ENCODE results near the gene NPM3. TPM values are rescaled to one million over a fixed set of nuclear protein-coding genes. Genes with fewer than 3 reads are reported as not detected.

NPM3 gene
- total RNA-seq, 1 experiment from 2014 or later = 80.7 TPM

DNA sequence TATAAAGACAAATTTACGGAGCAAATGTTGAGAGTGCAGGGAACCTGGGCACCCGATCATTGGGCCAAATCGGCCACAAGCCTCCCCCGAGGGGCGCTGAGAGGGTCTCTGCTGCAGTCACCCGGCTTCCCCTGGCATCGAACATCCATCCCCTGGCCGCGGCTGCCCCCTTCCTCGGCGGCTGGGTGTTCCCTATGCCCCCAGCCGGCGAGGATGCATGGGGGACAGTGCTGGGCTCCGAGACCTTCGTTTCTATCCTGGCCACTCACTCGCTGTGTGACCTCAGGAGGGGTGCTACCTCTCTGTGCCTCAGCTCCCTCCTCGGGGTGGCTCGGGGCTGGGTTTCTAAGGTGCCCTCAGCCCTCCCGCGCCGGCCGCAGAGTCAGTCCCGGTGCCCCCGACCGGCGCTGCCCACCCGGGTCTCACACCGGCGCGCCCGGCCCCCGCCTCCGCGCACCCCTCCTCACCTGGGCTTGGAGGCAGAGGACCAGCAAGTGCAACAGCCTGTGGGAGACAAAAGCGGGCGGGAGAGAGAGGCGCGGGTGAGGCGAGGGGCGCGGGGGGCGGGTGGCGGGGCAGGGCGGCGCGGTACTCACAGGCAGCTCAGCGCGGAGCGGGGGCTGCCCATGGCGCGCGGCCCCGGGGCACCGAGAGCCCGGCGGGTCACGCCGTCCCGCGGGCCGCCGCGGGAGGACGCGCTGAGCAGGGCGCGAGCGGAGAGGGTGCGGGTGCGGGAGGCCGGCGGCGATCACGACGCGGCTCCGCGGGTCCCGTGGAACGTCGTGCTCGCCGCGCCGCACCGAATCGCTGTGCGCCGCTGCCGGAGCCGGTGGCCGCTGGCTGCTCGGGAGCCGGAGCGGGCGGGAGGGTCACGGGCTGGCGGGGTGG is 7.7 kb downstream of the NPM3 start, which contains the start of gene FGF8:
FGF8 (minus strand) TSS at position 842 of the 888 bp plus-strand sequence; CDS start at position 628, 214 bp downstream.
- Histone ChIP-seq H3K27me3 (replicated peaks) (peaks cover 45% of the 10 kb centered on the region), H3K36me3 (0 out of 2 replicates have a peak, but pooled peaks cover 5% of the 10 kb centered on the region), H3K4me3 (no peak within 1 kb of the TSS), H3K27ac (no peak within 1 kb of the TSS), H3K9me3 (replicated peaks) (no peaks in the 10 kb centered on the region), H3K4me1 (replicated peaks) (peaks cover 6% of the 10 kb centered on the region)
- no peak for DNase-seq (ENCODE audit: low read depth in 1 of 2, low spot score in 2 of 2)

DNA sequence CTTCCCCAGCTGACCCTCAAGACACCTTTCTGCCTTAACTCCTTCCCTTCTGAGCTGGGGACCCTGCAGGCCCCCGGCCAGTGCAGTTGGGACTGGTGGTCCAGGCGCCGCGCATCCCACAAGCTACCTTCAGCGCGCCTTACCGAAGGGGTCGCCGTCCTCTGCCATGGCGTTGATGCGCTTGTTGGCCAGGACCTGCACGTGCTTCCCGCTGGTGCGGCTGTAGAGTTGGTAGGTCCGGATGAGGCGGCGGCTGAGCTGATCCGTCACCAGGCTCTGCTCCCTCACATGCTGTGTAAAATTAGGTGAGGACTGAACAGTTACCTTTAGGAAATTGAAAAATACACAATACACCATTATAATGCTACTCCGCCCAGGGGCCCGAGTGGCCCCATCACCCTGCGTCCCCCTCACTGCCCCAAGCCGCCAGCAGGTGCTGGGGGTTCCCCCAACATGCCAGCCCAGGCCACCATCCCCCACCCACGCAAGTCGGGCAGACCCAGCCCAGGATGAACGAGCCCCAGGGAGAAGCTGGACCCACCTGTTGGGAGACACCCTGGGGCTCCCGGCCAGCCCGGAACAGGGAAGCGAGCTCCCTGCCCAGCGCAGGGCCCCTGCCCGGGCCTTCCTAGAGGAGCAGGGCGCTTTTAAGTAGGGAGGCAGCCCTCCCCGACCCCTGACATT is 8.5 kb downstream of the NPM3 start:
- Histone ChIP-seq H3K9me3 (replicated peaks) (no peaks in the 10 kb centered on the region), H3K4me3 (no peak overlapping the region), H3K27ac (no peak overlapping the region), H3K36me3 (no peaks in the 10 kb centered on the region), H3K4me1 (replicated peaks) (peaks cover 1% of the 10 kb centered on the region), H3K27me3 (replicated peaks) (peaks cover 45% of the 10 kb centered on the region)
- no peak for DNase-seq (ENCODE audit: low read depth in 1 of 2, low spot score in 2 of 2)

DNA sequence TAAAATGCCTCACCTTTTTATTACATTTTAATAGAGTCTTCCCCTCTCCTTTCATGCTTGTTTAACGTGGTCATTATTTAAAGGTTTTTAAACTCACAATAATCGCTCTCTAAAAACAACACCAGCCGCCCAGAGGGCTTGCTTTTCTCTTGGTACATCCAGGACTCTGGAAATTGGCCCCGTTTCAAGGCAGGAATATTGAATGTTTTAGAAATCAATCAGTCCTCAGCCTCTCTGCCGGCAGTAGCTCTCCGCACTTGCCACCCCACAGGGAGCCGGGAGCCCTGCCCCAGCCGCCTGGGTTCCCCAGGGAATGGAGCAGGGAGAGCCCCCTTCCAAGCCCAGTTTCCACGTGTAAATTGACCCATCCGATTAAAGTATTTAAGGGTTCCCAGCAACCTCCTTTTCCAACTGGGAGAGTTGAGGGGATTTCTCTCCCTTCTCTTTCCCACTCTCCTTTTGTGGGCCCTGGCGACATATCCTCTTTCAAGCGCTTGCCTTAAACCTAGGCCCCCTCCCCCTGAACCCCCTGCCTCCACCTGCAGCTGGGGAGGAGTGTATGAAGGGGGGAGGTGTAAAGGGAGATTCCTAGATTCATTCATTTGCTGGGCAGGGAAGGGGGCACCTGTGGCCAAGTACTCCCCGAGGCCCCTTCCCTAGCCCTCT is 9.2 kb downstream of the NPM3 start:
- no peak for DNase-seq (ENCODE audit: low read depth in 1 of 2, low spot score in 2 of 2)
- H3K4me1 ChIP-seq (replicated peaks) = no peaks in the 10 kb centered on the region
- no peaks in the 10 kb centered on the region for H3K36me3 ChIP-seq
- H3K27ac ChIP-seq = no peak overlapping the region
- no peaks in the 10 kb centered on the region for H3K9me3 ChIP-seq (replicated peaks)
- H3K4me3 ChIP-seq = no peak overlapping the region
- H3K27me3 ChIP-seq (replicated peaks) = peaks cover 45% of the 10 kb centered on the region

DNA sequence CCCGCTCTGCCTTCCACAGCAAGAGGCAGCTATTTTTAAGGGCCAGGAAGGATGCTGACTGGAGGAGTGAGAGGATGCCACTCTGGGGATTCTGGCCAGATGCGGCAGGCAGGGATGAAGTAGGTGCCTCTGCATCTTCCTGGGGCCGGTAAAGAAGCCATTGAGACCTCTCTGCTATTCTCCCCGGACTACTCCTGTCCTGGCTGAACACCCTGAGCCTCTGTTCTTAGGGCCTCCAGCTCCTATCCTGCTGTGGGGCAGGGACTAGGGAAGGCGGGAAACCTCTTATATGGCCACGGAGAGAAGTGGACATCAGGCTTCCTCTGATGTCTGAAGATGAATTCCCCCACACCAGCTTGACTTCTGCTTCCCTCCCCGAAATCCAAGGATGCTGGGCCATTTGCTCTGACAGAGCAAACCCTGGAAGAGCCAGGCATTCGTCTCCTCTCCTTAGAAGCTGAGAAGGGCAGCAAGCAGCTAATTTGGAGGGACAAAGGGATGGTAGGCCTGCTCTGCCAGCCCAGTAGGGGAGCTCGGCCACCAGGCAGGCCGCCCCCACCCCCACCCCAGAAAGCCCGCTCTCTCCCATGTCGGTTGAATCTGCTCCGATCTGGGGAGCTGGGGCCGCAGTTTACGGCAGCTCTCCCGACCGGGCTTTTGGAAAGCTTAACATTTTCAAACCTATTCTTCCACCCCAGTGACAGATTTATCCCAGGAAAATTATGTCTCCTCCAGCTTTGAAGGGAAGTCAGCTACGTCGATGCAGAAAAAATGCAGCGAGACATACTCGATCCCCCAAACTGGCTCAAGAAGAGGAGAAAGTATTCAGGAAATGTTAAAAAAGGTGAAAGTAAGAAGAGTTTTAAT is 10.1 kb downstream of the NPM3 start:
- H3K27me3 ChIP-seq (replicated peaks) = peaks cover 45% of the 10 kb centered on the region
- no peak for DNase-seq (ENCODE audit: low read depth in 1 of 2, low spot score in 2 of 2)

DNA sequence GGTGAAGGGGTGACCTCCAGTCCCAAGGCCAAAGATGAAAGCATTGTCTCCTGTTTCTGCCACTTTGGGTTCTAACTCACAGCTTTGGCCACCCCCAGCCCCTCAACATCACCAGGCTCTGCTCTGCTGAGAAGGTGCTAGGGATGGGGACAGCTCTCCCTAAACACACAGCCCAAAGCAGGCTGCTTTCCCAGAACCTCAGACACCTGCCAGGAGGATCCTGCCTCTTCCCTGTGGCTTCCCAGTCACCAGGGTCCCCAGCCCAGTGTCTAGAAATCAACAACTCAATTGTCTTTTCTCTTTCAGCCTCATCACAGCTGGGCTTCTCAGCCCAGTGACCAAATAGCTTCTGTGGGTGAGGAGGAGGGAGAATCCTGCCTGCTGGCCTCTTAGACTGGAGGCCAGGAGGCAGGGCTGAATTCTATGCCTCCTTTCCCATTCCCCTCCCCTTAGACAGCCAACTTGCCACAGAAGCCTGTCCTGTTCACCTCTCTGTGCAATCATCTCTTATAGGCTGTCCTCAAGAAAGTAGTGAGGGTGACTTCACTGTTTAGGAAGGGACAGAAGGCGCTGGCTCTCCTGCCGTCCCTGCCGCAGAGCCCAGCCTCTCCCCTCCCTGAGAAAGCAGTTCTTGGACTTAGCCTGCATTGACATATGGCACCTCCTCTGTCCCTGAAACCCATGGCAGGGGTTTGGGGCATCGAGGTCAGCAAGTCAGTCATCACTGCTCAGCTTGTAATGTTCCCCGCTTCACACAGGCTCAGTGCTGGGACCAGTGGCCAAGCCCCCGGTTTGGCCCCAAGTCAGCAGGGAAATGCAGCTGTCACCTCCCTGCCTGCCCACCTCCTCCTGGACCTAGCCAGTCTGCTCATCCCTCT is 11.0 kb downstream of the NPM3 start:
- peaks cover 45% of the 10 kb centered on the region for H3K27me3 ChIP-seq (replicated peaks)
- no peaks in the 10 kb centered on the region for H3K36me3 ChIP-seq
- H3K9me3 ChIP-seq (replicated peaks) = no peaks in the 10 kb centered on the region
- H3K27ac ChIP-seq = no peak overlapping the region
- no peak overlapping the region for H3K4me3 ChIP-seq
- DNase-seq (ENCODE audit: low read depth in 1 of 2, low spot score in 2 of 2) = no peak
- no peaks in the 10 kb centered on the region for H3K4me1 ChIP-seq (replicated peaks)

More for the DNA sequence above, 10.1 kb downstream of the NPM3 start:
- Histone ChIP-seq H3K9me3 (replicated peaks) (no peaks in the 10 kb centered on the region), H3K27ac (no peak overlapping the region), H3K36me3 (no peaks in the 10 kb centered on the region), H3K4me1 (replicated peaks) (no peaks in the 10 kb centered on the region), H3K4me3 (no peak overlapping the region)

DNA sequence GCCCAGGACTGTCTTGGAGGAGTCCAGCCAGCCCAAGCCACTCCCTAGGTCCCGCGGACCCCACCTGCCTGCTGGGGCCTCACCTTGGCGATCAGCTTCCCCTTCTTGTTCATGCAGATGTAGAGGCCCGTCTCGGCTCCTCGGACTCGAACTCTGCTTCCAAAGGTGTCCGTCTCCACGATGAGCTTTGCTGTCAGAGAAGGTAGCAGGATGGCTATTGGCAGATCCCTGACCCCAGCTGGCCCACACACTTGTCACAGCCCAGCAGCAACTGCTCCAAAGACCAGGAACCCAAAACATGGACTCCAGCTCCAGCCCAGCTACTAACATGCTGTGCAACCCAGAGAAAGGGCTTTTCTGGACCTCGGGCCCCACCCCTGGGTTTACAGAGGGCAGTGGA is 11.9 kb downstream of the NPM3 start:
- H3K27me3 ChIP-seq (replicated peaks) = peaks cover 44% of the 10 kb centered on the region
- H3K36me3 ChIP-seq = no peaks in the 10 kb centered on the region
- DNase-seq (ENCODE audit: low read depth in 1 of 2, low spot score in 2 of 2) = no peak
- H3K4me1 ChIP-seq (replicated peaks) = no peaks in the 10 kb centered on the region
- no peak overlapping the region for H3K4me3 ChIP-seq
- no peaks in the 10 kb centered on the region for H3K9me3 ChIP-seq (replicated peaks)
- H3K27ac ChIP-seq = no peak overlapping the region

DNA sequence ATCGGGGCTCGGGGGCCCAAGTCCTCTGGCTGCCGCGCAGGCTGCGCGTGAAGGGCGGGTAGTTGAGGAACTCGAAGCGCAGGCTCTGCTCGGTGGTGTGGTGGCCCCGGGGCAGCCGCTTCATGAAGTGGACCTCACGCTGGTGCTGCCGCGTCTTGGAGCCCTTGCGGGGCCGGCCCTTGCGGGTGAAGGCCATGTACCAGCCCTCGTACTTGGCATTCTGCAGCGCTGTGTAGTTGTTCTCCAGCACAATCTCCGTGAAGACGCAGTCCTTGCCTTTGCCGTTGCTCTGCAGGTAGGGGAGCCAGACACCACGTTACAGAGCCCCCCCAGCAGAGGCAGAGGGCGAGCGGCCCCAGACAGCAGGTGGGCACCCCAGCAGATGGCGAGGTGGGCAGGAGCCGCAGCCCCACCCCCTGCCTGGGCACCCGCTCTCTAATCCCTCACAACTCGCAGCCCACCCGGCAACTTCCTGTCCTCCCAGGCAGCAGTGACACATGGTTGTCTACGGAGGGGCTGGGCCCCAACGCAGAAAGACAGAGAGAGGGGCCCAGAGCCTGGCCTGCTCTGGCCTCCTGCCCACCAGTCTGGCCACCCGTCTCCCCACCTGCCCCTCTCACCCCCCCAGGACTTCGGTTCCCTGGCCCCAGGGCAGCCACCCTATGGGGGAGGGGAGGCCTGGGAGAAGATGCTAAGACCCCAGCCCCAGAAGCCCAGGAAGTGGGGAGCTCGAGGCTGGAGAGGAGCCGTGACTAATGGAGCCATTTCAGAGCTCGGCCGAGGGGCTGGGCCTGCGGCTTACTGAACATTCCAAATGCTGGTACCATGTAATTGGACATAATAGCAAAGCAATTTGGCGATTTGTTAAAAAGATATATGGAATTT is 12.7 kb downstream of the NPM3 start:
- H3K9me3 ChIP-seq (replicated peaks) = no peaks in the 10 kb centered on the region
- no peak overlapping the region for H3K4me3 ChIP-seq
- no peaks in the 10 kb centered on the region for H3K4me1 ChIP-seq (replicated peaks)
- no peaks in the 10 kb centered on the region for H3K36me3 ChIP-seq
- no peak overlapping the region for H3K27ac ChIP-seq
- peaks cover 42% of the 10 kb centered on the region for H3K27me3 ChIP-seq (replicated peaks)
- DNase-seq (ENCODE audit: low read depth in 1 of 2, low spot score in 2 of 2) = no peak

DNA sequence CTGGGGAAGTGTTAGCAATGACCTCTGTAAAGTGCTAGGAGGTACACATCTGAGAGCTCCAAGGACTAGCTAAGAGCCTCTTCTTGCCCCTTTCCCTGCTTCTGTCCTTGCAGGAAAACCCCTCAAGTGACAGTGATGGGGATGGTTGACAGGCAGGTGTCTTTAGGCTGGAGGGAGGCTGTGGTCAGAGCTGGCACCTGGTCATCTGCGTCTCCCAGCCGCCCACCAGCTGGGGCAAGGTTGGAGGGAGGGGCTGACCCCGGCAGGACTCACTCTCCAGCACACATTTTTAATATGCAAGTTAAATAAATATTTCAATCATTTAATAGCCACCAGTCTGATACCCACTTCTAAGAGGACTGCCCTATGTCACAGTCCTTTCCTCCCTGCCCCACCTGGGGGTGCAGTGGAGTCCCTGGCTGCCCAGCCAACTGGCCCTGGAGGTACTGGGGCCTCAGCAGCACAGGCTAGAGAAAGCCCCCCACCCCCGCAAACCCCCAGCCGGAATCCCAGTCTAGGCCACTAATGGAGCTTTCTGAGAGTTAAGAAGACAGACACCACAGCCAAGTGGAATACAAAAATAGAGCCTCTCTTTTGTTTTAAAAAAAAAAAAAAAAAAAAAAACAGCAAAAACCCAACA is 13.6 kb downstream of the NPM3 start:
- Histone ChIP-seq H3K27me3 (replicated peaks) (peaks cover 33% of the 10 kb centered on the region), H3K27ac (no peak overlapping the region), H3K9me3 (replicated peaks) (no peaks in the 10 kb centered on the region), H3K4me3 (no peak overlapping the region), H3K36me3 (no peaks in the 10 kb centered on the region), H3K4me1 (replicated peaks) (no peaks in the 10 kb centered on the region)
- no peak for DNase-seq (ENCODE audit: low read depth in 1 of 2, low spot score in 2 of 2)

DNA sequence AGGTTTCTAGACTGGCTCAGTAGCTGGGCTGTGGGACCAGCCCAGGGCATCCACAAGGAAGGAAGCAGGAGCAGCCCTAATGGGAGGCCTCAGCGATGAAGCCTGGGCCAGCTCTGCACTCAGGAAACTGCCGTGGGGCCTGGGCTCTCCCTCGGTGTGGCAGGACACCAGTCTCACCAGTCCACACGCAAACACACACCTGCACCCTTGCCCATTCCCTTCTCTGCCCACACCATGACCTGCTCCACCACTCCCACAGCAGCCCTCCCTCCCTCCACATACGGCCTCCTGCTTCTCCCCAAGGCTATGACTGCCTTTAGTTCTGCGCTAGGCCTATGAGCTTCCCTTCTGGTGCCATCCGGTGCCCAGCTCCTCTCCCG is 14.5 kb downstream of the NPM3 start:
- Histone ChIP-seq H3K27me3 (replicated peaks) (peaks cover 24% of the 10 kb centered on the region), H3K4me3 (no peak overlapping the region), H3K9me3 (replicated peaks) (no peaks in the 10 kb centered on the region), H3K4me1 (replicated peaks) (no peaks in the 10 kb centered on the region), H3K36me3 (no peaks in the 10 kb centered on the region), H3K27ac (no peak overlapping the region)
- no peak for DNase-seq (ENCODE audit: low read depth in 1 of 2, low spot score in 2 of 2)

DNA sequence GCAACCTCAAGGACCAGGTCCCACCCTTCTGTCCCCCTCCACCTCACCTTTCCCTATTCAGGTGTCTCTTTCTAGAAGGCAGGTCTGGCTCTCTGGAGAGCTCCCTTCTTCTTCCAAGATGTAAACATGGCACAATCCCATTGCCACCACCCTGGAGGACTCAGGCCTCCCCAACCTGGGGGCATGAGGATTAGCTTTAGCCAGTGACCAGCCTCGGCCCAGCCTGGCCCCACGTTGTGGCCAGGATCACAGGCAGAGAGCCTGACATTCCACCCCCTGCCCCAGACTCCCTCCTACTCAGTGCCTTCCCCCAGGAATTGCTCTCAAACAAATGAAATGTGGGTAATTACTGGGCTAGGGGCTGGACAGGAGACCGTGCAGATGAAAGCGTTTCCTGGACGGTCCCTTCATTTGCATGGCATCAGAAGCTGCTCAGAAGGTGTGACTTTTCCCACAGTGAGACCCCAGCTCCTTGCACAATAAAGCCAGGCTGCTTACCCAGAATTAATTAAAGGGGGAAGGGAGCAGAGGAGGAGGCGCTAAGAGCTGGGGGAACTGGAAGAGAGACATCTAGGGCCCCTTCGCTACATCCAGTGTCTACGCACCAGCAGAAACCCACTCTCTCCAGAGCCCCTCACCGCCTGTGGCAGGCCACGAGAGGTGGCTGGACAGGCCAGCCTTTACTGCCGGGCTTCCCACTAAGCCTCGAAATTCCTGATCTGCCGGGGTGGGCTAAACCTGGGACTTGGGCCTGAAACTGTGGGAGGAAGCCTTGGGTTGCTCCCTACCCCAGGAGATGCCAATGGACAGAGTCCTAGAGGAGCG is 15.1 kb downstream of the NPM3 start:
- Histone ChIP-seq H3K27me3 (replicated peaks) (peaks cover 18% of the 10 kb centered on the region), H3K27ac (no peak overlapping the region), H3K4me1 (replicated peaks) (no peaks in the 10 kb centered on the region), H3K9me3 (replicated peaks) (no peaks in the 10 kb centered on the region), H3K4me3 (no peak overlapping the region), H3K36me3 (no peaks in the 10 kb centered on the region)
- no peak for DNase-seq (ENCODE audit: low read depth in 1 of 2, low spot score in 2 of 2)

DNA sequence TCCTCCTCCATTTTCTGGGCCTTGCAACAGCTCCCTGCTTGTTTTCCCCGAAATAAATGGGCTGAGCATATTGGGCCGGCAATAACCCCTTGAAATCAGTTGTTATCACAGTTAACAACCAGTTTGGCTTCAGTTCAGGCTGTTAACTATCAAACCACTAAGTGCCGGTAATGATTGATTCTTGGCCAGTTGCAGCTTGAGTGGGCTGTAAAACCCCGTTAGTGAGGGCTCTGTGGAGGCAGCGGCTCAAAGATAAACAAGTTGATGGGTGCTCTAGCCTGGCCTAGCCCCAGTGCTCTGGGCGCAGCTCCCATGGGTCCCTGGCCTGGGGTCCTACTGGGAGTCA is 15.7 kb downstream of the NPM3 start:
- no peak overlapping the region for H3K27ac ChIP-seq
- H3K4me1 ChIP-seq (replicated peaks) = no peaks in the 10 kb centered on the region
- peaks cover 12% of the 10 kb centered on the region; the same call in 1 of the 2 replicates for H3K27me3 ChIP-seq (replicated peaks)
- no peaks in the 10 kb centered on the region for H3K36me3 ChIP-seq
- no peak for DNase-seq (ENCODE audit: low read depth in 1 of 2, low spot score in 2 of 2)
- no peaks in the 10 kb centered on the region for H3K9me3 ChIP-seq (replicated peaks)
- H3K4me3 ChIP-seq = no peak overlapping the region

Data from SJSA1 (cell line).